Endodermal cell (in vitro differentiated cells): ENCODE results near the gene MKS1. TPM values are rescaled to one million over a fixed set of nuclear protein-coding genes. Genes with fewer than 3 reads are reported as not detected.

Experiments
- DNase-seq: peaks from one replicate; pipeline ENCODE4 v3.0.0-alpha.2; 2017
- H3K27ac ChIP-seq: 2 replicates; pipeline ENCODE4 v1.5.1; 2013; ENCODE audit warnings: mild to moderate bottlenecking, low read depth, low read length, moderate library complexity
- H3K27me3 ChIP-seq: 2 replicates; pipeline ENCODE4 v1.6.1; 2013; ENCODE audit warnings: mild to moderate bottlenecking, low read length, moderate library complexity; ENCODE audit not compliant: insufficient read depth, control insufficient read depth, poor library complexity, severe bottlenecking
- H3K36me3 ChIP-seq: 2 replicates; pipeline ENCODE4 v1.7.0; 2013; ENCODE audit warnings: mild to moderate bottlenecking, low read length, moderate library complexity; ENCODE audit not compliant: control insufficient read depth, insufficient read depth
- H3K4me1 ChIP-seq: one replicate; pipeline ENCODE4 v1.7.0; 2013; ENCODE audit warnings: low read length; ENCODE audit not compliant: control insufficient read depth, insufficient read depth
- H3K4me3 ChIP-seq: 2 replicates; pipeline ENCODE4 v1.5.1; 2013; ENCODE audit warnings: mild to moderate bottlenecking, low read length, moderate library complexity
- H3K9ac ChIP-seq: 2 replicates; pipeline ENCODE4 v1.6.1; 2013; ENCODE audit warnings: mild to moderate bottlenecking, low read length, moderate library complexity; ENCODE audit not compliant: poor library complexity, severe bottlenecking; ENCODE audit errors: extremely low read depth
- H3K9me3 ChIP-seq: 2 replicates; pipeline ENCODE4 v1.6.1; 2013; ENCODE audit warnings: mild to moderate bottlenecking, low read length, moderate library complexity; ENCODE audit not compliant: control insufficient read depth
- H3K27ac Mint-ChIP-seq: 2 replicates; pipeline ENCODE4 v1.8.0; 2020; ENCODE audit warnings: mixed read lengths
- H3K27me3 Mint-ChIP-seq: 2 replicates; pipeline ENCODE4 v1.8.0; 2021; ENCODE audit warnings: mild to moderate bottlenecking, mixed read lengths; ENCODE audit not compliant: insufficient read depth
- H3K36me3 Mint-ChIP-seq: 2 replicates; pipeline ENCODE4 v1.8.0; 2020; ENCODE audit warnings: low read depth, mixed read lengths
- H3K4me1 Mint-ChIP-seq: 2 replicates; pipeline ENCODE4 v1.8.0; 2020; ENCODE audit warnings: mixed read lengths
- H3K4me3 Mint-ChIP-seq: 2 replicates; pipeline ENCODE4 v1.8.0; 2020; ENCODE audit warnings: mild to moderate bottlenecking, moderate library complexity, mixed read lengths
- H3K9me3 Mint-ChIP-seq: 2 replicates; pipeline ENCODE4 v1.8.0; 2020; ENCODE audit warnings: mild to moderate bottlenecking, mixed read lengths
- CTCF ChIP-seq: fragments of 200-600 bp; sonication (generic); conservative IDR thresholded peaks from 2 replicates; pipeline ENCODE4 v1.5.0; 2021; ENCODE audit warnings: antibody characterized with exemption, mild to moderate bottlenecking
- WGBS, 2 experiments: methylation state at CpG; one replicate each; pipeline versions ENCODE4 v1.1.5 to v1.1.7; 2013; ENCODE audit warnings: missing lambda C conversion rate in 2 of 2, mixed read lengths in 1 of 2; ENCODE audit not compliant: insufficient coverage in 1 of 2, insufficient read length in 1 of 2; 5-methylcytosine and 5-hydroxymethylcytosine counted together
- total RNA-seq, 2 donors: library from RNA; stranded (reverse); fragmentation: NEBNext Ultra II Directional in 1 of 2; extraction: Animal tissue kit (Norgen Biotek cat#: 25700) in 1 of 2; gene quantifications; 2 replicates in 1 of 2; 3 replicates in 1 of 2; pipeline ENCODE4 v1.2.1, GENCODE V29; 2021

The MKS1 gene
- total RNA-seq, 2 donors from 2014 or later: 31.8 to 32.2 TPM

- Mint-ChIP-seq H3K36me3 (no peaks in the 10 kb centered on the region), H3K9me3 (no peaks in the 10 kb centered on the region), H3K27me3 (peaks cover 87% of the 10 kb centered on the region), H3K27ac (peak overlapping the region; percentile 16), H3K4me3 (peak overlapping the region; percentile 63), H3K4me1 (no peaks in the 10 kb centered on the region)
- Histone ChIP-seq H3K36me3 (no peaks in the 10 kb centered on the region), H3K4me1 (no peaks in the 10 kb centered on the region), H3K9me3 (no peaks in the 10 kb centered on the region), H3K9ac (peak overlapping the region; percentile 15), H3K27ac (no peak overlapping the region), H3K27me3 (peaks cover 96% of the 10 kb centered on the region), H3K4me3 (peak overlapping the region; percentile 87)
- peak; percentile 93 for DNase-seq
- TF ChIP-seq CTCF: peak; percentile 49
- 1 to 2% methylated on average over 45 to 65 of the region's 65 CpGs for WGBS, 2 experiments
Observed at GRCh38 chr17:58156839-58157803, 61.9 kb downstream of the MKS1 start.

Other genes with a start within 250 kb of the MKS1 start
- gene VEZF1, start 231.0 kb downstream of the MKS1 start, total RNA-seq: 10 to 100 TPM; 50.3 to 59.3 TPM
- gene SRSF1, start 212.0 kb downstream of the MKS1 start, total RNA-seq: 100 to 1,000 TPM; 339 to 361 TPM
- gene DYNLL2, start 135.8 kb downstream of the MKS1 start, total RNA-seq: 10 to 100 TPM; 47.9 to 69.3 TPM
- under 1 TPM; 0.07 to 0.22 TPM for gene OR4D1, start 70.9 kb downstream of the MKS1 start, total RNA-seq
- gene OR4D2, start 52.3 kb downstream of the MKS1 start, total RNA-seq: not detected
- gene EPX, start 26.5 kb downstream of the MKS1 start, total RNA-seq: not detected
- gene LPO, start 19.3 kb upstream of the MKS1 start, total RNA-seq: not detected
- not detected for gene MPO, start 61.7 kb upstream of the MKS1 start, total RNA-seq
- 10 to 100 TPM; 31.3 to 36.8 TPM for gene TSPOAP1, start 109.5 kb upstream of the MKS1 start, total RNA-seq
- 10 to 100 TPM; 97.2 to 98.8 TPM for gene SUPT4H1, start 132.9 kb upstream of the MKS1 start, total RNA-seq
- 1 to 10 TPM; 3.2 to 4.1 TPM for gene RNF43, start 198.3 kb upstream of the MKS1 start, total RNA-seq